Neural cell (in vitro differentiated cells): ENCODE results near the gene ASB18.

Source experiments
- RAD21 ChIP-seq: fragments of 450-650 bp; conservative IDR thresholded peaks from 2 replicates; pipeline ENCODE4 v1.6.1; 2014; ENCODE audit warnings: antibody characterized with exemption, mild to moderate bottlenecking, moderate library complexity
- SMC3 ChIP-seq: fragments of 450-650 bp; conservative IDR thresholded peaks from 2 replicates; pipeline ENCODE4 v1.6.1; 2014; ENCODE audit warnings: antibody characterized with exemption, mild to moderate bottlenecking, moderate library complexity; ENCODE audit not compliant: poor library complexity
- TF ChIP-seq, protein P1 (sequence below): fragments of 450-650 bp; IDR thresholded peaks from 2 replicates; pipeline ENCODE4 v1.5.1; 2014; ENCODE audit warnings: antibody characterized with exemption, mild to moderate bottlenecking, moderate library complexity; ENCODE audit not compliant: poor library complexity, severe bottlenecking

GRCh38 chr2:236291476-236291875 lies 27.3 kb upstream of the ASB18 start:
- TF ChIP-seq, protein P1, sequence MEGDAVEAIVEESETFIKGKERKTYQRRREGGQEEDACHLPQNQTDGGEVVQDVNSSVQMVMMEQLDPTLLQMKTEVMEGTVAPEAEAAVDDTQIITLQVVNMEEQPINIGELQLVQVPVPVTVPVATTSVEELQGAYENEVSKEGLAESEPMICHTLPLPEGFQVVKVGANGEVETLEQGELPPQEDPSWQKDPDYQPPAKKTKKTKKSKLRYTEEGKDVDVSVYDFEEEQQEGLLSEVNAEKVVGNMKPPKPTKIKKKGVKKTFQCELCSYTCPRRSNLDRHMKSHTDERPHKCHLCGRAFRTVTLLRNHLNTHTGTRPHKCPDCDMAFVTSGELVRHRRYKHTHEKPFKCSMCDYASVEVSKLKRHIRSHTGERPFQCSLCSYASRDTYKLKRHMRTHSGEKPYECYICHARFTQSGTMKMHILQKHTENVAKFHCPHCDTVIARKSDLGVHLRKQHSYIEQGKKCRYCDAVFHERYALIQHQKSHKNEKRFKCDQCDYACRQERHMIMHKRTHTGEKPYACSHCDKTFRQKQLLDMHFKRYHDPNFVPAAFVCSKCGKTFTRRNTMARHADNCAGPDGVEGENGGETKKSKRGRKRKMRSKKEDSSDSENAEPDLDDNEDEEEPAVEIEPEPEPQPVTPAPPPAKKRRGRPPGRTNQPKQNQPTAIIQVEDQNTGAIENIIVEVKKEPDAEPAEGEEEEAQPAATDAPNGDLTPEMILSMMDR = no peak
- TF ChIP-seq RAD21 = no peak
- no peak for TF ChIP-seq SMC3
